NB4 (cell line): ENCODE data around the gene LRRC61.

ENCODE experiments used
- MYC ChIP-seq: IDR thresholded peaks from 2 replicates; pipeline ENCODE4 v1.6.1; 2011; ENCODE audit warnings: low read depth, low read length
- POLR2A ChIP-seq: IDR thresholded peaks from 2 replicates; pipeline ENCODE4 v1.6.1; 2011; ENCODE audit warnings: mild to moderate bottlenecking; ENCODE audit not compliant: insufficient read length; ENCODE audit errors: extremely low read depth
- TF ChIP-seq, protein P1 (sequence below): IDR thresholded peaks from one replicate; pipeline ENCODE4 v1.5.1; 2012; ENCODE audit warnings: low read depth, low read length
- TF ChIP-seq, protein P2 (sequence below): IDR thresholded peaks from 2 replicates; pipeline ENCODE4 v1.6.1; 2011; ENCODE audit warnings: low read depth, low read length

DNA sequence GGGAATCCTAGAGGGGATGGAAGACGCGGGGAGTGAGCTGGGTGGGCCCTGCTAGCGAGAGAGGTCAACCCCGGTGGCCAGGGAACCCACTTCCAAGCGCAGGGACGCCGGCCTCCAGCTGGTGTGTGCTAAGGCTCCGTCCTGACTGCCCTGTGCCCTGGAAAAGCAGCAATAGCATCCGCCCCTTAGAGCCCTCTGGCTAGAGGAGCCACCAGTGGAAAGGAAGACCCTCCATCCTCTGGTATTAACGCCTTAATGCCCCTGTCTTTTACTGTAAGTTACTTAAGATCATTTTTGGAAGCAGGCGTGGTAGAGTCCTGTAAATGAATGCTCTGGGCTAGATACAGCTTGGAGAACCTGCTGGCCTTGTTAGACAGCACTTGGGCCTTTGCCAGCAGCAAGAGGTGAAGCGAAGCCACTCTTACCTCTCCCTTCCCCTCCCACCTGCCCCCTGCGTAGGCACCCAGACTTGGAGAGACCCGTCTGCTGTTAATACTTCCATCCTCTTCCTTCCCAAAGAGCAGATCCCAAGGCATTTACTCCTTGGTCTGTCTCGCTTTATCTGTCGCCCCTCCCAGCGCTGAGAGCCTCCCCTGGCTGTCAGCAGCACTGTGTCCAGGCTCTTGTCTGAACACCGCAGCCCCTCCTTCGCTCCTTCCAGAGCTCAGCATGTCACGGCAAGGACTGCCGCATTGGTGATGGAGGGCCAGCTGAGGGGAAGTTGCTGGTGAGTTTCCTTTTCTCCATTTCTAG lies 50.1 kb downstream of the LRRC61 start:
- TF ChIP-seq, protein P1, sequence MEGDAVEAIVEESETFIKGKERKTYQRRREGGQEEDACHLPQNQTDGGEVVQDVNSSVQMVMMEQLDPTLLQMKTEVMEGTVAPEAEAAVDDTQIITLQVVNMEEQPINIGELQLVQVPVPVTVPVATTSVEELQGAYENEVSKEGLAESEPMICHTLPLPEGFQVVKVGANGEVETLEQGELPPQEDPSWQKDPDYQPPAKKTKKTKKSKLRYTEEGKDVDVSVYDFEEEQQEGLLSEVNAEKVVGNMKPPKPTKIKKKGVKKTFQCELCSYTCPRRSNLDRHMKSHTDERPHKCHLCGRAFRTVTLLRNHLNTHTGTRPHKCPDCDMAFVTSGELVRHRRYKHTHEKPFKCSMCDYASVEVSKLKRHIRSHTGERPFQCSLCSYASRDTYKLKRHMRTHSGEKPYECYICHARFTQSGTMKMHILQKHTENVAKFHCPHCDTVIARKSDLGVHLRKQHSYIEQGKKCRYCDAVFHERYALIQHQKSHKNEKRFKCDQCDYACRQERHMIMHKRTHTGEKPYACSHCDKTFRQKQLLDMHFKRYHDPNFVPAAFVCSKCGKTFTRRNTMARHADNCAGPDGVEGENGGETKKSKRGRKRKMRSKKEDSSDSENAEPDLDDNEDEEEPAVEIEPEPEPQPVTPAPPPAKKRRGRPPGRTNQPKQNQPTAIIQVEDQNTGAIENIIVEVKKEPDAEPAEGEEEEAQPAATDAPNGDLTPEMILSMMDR, result no peak
- TF ChIP-seq, protein P2, sequence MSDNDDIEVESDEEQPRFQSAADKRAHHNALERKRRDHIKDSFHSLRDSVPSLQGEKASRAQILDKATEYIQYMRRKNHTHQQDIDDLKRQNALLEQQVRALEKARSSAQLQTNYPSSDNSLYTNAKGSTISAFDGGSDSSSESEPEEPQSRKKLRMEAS, result no peak
- TF ChIP-seq MYC (no peak), POLR2A (no peak)
